Measurements from ENCODE around the gene E2F4.

GRCh38 chr16:67215706-67216105 lies 23.8 kb downstream of the E2F4 start:
- no peak for TF ChIP-seq EZH2phosphoT487 (IDR thresholded peaks at IDR 0.05; ENCODE audit: low read depth, severe bottlenecking, unreplicated experiment)
- no peak for TF ChIP-seq CTCF (IDR thresholded peaks at IDR 0.05; ENCODE audit: poor library complexity)
